Naive thymus-derived CD4-positive, alpha-beta T cell (primary cell): Measurements from ENCODE around the gene RPL22. TPM values are rescaled to one million over a fixed set of nuclear protein-coding genes. Genes with fewer than 3 reads are reported as not detected.
A peak's percentile ranks its signal among the peaks of the same experiment; 100 is the strongest.

Source experiments
- ATAC-seq: fragments of 150-1000 bp; cut with Tn5 transposase; 2 replicates; pipeline ENCODE4 v1.10.0; 2021; ENCODE audit warnings: mild to moderate bottlenecking, moderate library complexity
- CTCF ChIA-PET: fragments of 350-600 bp; sonication (Branson Sonifier 250); formaldehyde crosslinking; loops from one replicate; lab custom pipeline; 2021; ENCODE audit warnings: antibody characterized with exemption; lab: Charles Lee
- POLR2A ChIA-PET: fragments of 350-600 bp; sonication (Branson Sonifier 250); formaldehyde crosslinking; loops from one replicate; lab custom pipeline; 2021; ENCODE audit warnings: antibody characterized with exemption, inconsistent platforms; lab: Charles Lee
- DNase-seq, 9 donors: peaks; one replicate each; pipeline versions ENCODE4 v3.0.0 to v3.0.0-alpha.2; 2020 to 2022; ENCODE audit warnings: mixed read lengths in 1 of 9
- H3K27ac ChIP-seq: one replicate; pipeline ENCODE4 v1.7.0; 2013; ENCODE audit warnings: mild to moderate bottlenecking, low read depth, low read length, moderate library complexity
- H3K27me3 ChIP-seq, 2 donors: one replicate each; pipeline ENCODE4 v1.7.0; 2013; ENCODE audit warnings: low read length in 2 of 2, mild to moderate bottlenecking in 2 of 2, moderate library complexity in 2 of 2; ENCODE audit not compliant: control insufficient read depth in 2 of 2, insufficient read depth in 2 of 2
- H3K36me3 ChIP-seq, 3 experiments: 1 replicate in 2 of 3; 2 replicates in 1 of 3; pipeline ENCODE4 v1.7.0; 2013; ENCODE audit warnings: low read length in 3 of 3, mild to moderate bottlenecking in 3 of 3, moderate library complexity in 1 of 3; ENCODE audit not compliant: insufficient read depth in 3 of 3, control insufficient read depth in 2 of 3
- H3K4me1 ChIP-seq, 2 donors: one replicate each; pipeline ENCODE4 v1.7.0; 2013; ENCODE audit warnings: low read length in 2 of 2, mild to moderate bottlenecking in 2 of 2, moderate library complexity in 1 of 2; ENCODE audit not compliant: control insufficient read depth in 2 of 2, insufficient read depth in 2 of 2
- H3K4me3 ChIP-seq: 2 replicates; pipeline ENCODE4 v1.7.0; 2013; ENCODE audit warnings: mild to moderate bottlenecking, low read length
- H3K9me3 ChIP-seq, 3 experiments: 1 replicate in 2 of 3; 2 replicates in 1 of 3; pipeline ENCODE4 v1.7.0; 2013; ENCODE audit warnings: low read length in 3 of 3; ENCODE audit not compliant: control insufficient read depth in 2 of 3
- H3K27ac Mint-ChIP-seq, 9 donors: one replicate each; pipeline ENCODE4 v1.8.0; 2020 to 2022; ENCODE audit warnings: mixed read lengths in 9 of 9, mild to moderate bottlenecking in 8 of 9, moderate library complexity in 5 of 9, inconsistent platforms in 2 of 9
- H3K27me3 Mint-ChIP-seq, 5 donors: one replicate each; pipeline ENCODE4 v1.8.0; 2021 to 2022; ENCODE audit warnings: mixed read lengths in 5 of 5, mild to moderate bottlenecking in 1 of 5
- H3K36me3 Mint-ChIP-seq, 5 donors: one replicate each; pipeline ENCODE4 v1.8.0; 2020 to 2022; ENCODE audit warnings: mixed read lengths in 5 of 5, mild to moderate bottlenecking in 3 of 5, inconsistent platforms in 1 of 5
- H3K4me1 Mint-ChIP-seq, 7 donors: one replicate each; pipeline ENCODE4 v1.8.0; 2020 to 2022; ENCODE audit warnings: mixed read lengths in 7 of 7, mild to moderate bottlenecking in 3 of 7, inconsistent platforms in 1 of 7
- H3K4me3 Mint-ChIP-seq, 10 donors: one replicate each; pipeline ENCODE4 v1.8.0; 2020 to 2022; ENCODE audit warnings: mild to moderate bottlenecking in 10 of 10, mixed read lengths in 10 of 10, moderate library complexity in 6 of 10, inconsistent platforms in 2 of 10
- H3K9me3 Mint-ChIP-seq, 11 donors: one replicate each; pipeline ENCODE4 v1.8.0; 2020 to 2022; ENCODE audit warnings: mixed read lengths in 11 of 11, mild to moderate bottlenecking in 4 of 11, inconsistent platforms in 1 of 11, moderate library complexity in 1 of 11
- intact Hi-C, 2 donors: fragments of 100-400 bp; cut with micrococcal nuclease; formaldehyde crosslinking; loops; one replicate each; pipeline ENCODE4 v1.15.1; 2023
- polyA plus RNA-seq, 2 donors: library from polyadenylated mRNA; unstranded; fragments of 300-500 nt; fragmentation: Illumina TruSeq; gene quantifications; one replicate each; pipeline ENCODE4 v1.2.3, GENCODE V29; 2021
- total RNA-seq, 6 experiments: library from RNA in 5 of 6; stranded (reverse) in 5 of 6; gene quantifications; 1 replicate in 5 of 6; 2 replicates in 1 of 6; pipeline ENCODE4 v1.2.3 and lab custom pipeline; 2021 to 2026

The RPL22 gene
- total and polyA plus RNA-seq, 7 experiments from 2014 or later = 129 to 720 (median 469) TPM

- Mint-ChIP-seq H3K4me1 (peaks cover 0 to 16% (median 6%) of the 10 kb centered on the region in 7 donors), H3K9me3 (peaks cover 0 to 1% (median 0%) of the 10 kb centered on the region in 11 donors), H3K36me3 (peaks cover 0 to 4% (median 0%) of the 10 kb centered on the region in 5 donors), H3K27me3 (peaks cover 28 to 58% (median 32%) of the 10 kb centered on the region in 5 donors), H3K4me3 (peak overlapping the region in 6 of 10 donors; percentile 26 to 68 (median 52)), H3K27ac (peak overlapping the region in 2 of 9 donors; percentile 20 to 56)
- H3K4me3 ChIP-seq = no peak overlapping the region
- ChIA-PET POLR2A (interaction anchor here (0.7 kb wide), 1 partner anchor 177 kb away, joined by 3 read pairs; no protein-coding TSS in a partner anchor), CTCF (no interaction called here)
- no peaks in the 10 kb centered on the region for H3K36me3 ChIP-seq
- peaks cover 11 to 30% of the 10 kb centered on the region in 2 donors for H3K27me3 ChIP-seq
- peaks cover under 1 to 8% of the 10 kb centered on the region in 2 donors for H3K4me1 ChIP-seq
- intact Hi-C loops = no loop called here
- H3K9me3 ChIP-seq = no peaks in the 10 kb centered on the region
- DNase-seq = no peak
- H3K27ac ChIP-seq = no peak overlapping the region
- ATAC-seq = no peak
Measured at GRCh38 chr1:6241107-6241886, 41.9 kb upstream of the RPL22 start.

- intact Hi-C loops = loop anchor here in 1 of 2 donors (5.0 to 10.0 kb wide), 2 partner anchors 115 to 362 kb away; partner anchors contain the start of gene KLHL21
- CTCF ChIA-PET = interaction anchor here (1.1 kb wide), 1 partner anchor 12 kb away, joined by 3 read pairs; no protein-coding TSS in a partner anchor
Measured at GRCh38 chr1:6239950-6240768, 40.8 kb upstream of the RPL22 start.

GRCh38 chr1:6239213-6239752, 39.9 kb upstream of the RPL22 start:
- Histone ChIP-seq H3K9me3 (no peaks in the 10 kb centered on the region), H3K4me1 (peaks cover 0 to 12% of the 10 kb centered on the region in 2 donors), H3K27ac (no peak overlapping the region), H3K36me3 (no peaks in the 10 kb centered on the region), H3K4me3 (no peak overlapping the region), H3K27me3 (peaks cover 10 to 19% of the 10 kb centered on the region in 2 donors)
- no peak overlapping the region for H3K4me3 Mint-ChIP-seq
- H3K27me3 Mint-ChIP-seq = peaks cover 24 to 47% (median 30%) of the 10 kb centered on the region in 5 donors
- DNase-seq = no peak
- ATAC-seq = no peak
- peaks cover 0 to 4% (median 0%) of the 10 kb centered on the region in 5 donors for H3K36me3 Mint-ChIP-seq
- intact Hi-C loops = loop anchor here in 1 of 2 donors (5.0 to 10.0 kb wide), 2 partner anchors 114 to 363 kb away; partner anchors contain the start of gene KLHL21
- H3K4me1 Mint-ChIP-seq = peaks cover 0 to 18% (median 14%) of the 10 kb centered on the region in 7 donors
- ChIA-PET POLR2A (interaction anchor here (0.7 kb wide), 1 partner anchor 26 kb away, joined by 3 read pairs; no protein-coding TSS in a partner anchor), CTCF (interaction anchor here (1.1 kb wide), 1 partner anchor 11 kb away, joined by 3 read pairs; no protein-coding TSS in a partner anchor)
- peaks cover 0 to 1% (median 0%) of the 10 kb centered on the region in 11 donors for H3K9me3 Mint-ChIP-seq
- H3K27ac Mint-ChIP-seq = peak overlapping the region in 1 of 9 donors; percentile 42

More at GRCh38 chr1:6239950-6240768, 40.8 kb upstream of the RPL22 start:
- peaks cover 27 to 54% (median 31%) of the 10 kb centered on the region in 5 donors for H3K27me3 Mint-ChIP-seq
- no peak overlapping the region for H3K27ac Mint-ChIP-seq
- no peak for ATAC-seq
- H3K9me3 Mint-ChIP-seq = peaks cover 0 to 1% (median 0%) of the 10 kb centered on the region in 11 donors
- POLR2A ChIA-PET = interaction anchor here (0.7 kb wide), 1 partner anchor 25 kb away, joined by 3 read pairs; no protein-coding TSS in a partner anchor
- Histone ChIP-seq H3K36me3 (no peaks in the 10 kb centered on the region), H3K4me1 (peaks cover 1 to 4% of the 10 kb centered on the region in 2 donors), H3K27me3 (peaks cover 10 to 22% of the 10 kb centered on the region in 2 donors), H3K9me3 (no peaks in the 10 kb centered on the region), H3K27ac (no peak overlapping the region), H3K4me3 (no peak overlapping the region)
- H3K36me3 Mint-ChIP-seq = peaks cover 0 to 4% (median 0%) of the 10 kb centered on the region in 5 donors
- peaks cover 0 to 14% (median 6%) of the 10 kb centered on the region in 7 donors for H3K4me1 Mint-ChIP-seq
- peak overlapping the region in 1 of 10 donors; percentile 34 for H3K4me3 Mint-ChIP-seq
- DNase-seq = no peak

DNA sequence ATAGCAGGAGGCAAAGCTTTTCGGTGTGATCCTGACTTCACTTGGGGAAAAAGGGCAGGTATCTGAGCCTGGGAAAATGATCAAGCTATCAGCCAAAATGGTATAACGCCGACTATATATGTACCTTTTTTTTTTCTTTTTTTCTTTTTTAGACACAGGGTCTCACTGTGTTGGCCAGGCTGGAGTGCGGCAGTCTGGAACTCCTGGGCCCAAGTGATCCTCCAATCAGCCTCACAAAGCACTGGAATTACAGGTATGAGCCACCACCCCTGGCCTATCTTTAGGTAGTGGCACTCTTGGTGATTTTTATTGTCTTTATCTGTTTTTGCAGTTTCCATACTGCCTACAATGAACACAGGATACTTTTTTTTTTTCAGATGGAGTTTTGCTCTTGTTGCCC, 37.7 kb upstream of the RPL22 start:
- no peak for DNase-seq
- peaks cover 3 to 15% (median 6%) of the 10 kb centered on the region in 3 experiments for H3K36me3 ChIP-seq
- H3K4me1 ChIP-seq = peaks cover 0 to 12% of the 10 kb centered on the region in 2 donors
- Mint-ChIP-seq H3K4me1 (peaks cover 0 to 30% (median 23%) of the 10 kb centered on the region in 7 donors), H3K9me3 (peaks cover 0 to 1% (median 0%) of the 10 kb centered on the region in 11 donors), H3K4me3 (peak overlapping the region in 9 of 10 donors; percentile 23 to 66 (median 56)), H3K27me3 (peaks cover 21 to 31% (median 23%) of the 10 kb centered on the region in 5 donors), H3K27ac (peak overlapping the region in 1 of 9 donors; percentile 23), H3K36me3 (peaks cover 0 to 12% (median 4%) of the 10 kb centered on the region in 5 donors)
- intact Hi-C loops = loop anchor here in 1 of 2 donors (2.0 to 10.0 kb wide), 3 partner anchors 112 to 365 kb away; partner anchors contain the start of genes KLHL21, NOL9 and TAS1R1
- ATAC-seq = no peak
- H3K27ac ChIP-seq = no peak overlapping the region
- ChIA-PET CTCF (interaction anchor here (0.6 to 1.4 kb wide), 2 partner anchors 9 to 319 kb away, joined by 3 to 4 read pairs; no protein-coding TSS in a partner anchor), POLR2A (interaction anchor here (1.3 kb wide), 1 partner anchor 38 kb away, joined by 3 read pairs; no protein-coding TSS in a partner anchor)
- H3K4me3 ChIP-seq = no peak overlapping the region
- no peaks in the 10 kb centered on the region for H3K9me3 ChIP-seq
- H3K27me3 ChIP-seq = peaks cover 5 to 7% of the 10 kb centered on the region in 2 donors

- Mint-ChIP-seq H3K36me3 (peaks cover 0 to 20% (median 0%) of the 10 kb centered on the region in 5 donors), H3K9me3 (peaks cover 0 to 1% (median 0%) of the 10 kb centered on the region in 11 donors), H3K4me1 (peaks cover 0 to 28% (median 18%) of the 10 kb centered on the region in 7 donors), H3K27me3 (peaks cover 11 to 15% (median 12%) of the 10 kb centered on the region in 5 donors), H3K27ac (peak overlapping the region in 6 of 9 donors; percentile 28 to 78 (median 47)), H3K4me3 (peak overlapping the region; percentile 79 to 90 (median 87))
- POLR2A ChIA-PET = interaction anchor here (0.5 to 1.9 kb wide), 3 partner anchors 35 to 382 kb away, joined by 3 to 8 read pairs (median 3); no protein-coding TSS in a partner anchor
- CTCF ChIA-PET = no interaction called here
- Histone ChIP-seq H3K27me3 (no peaks in the 10 kb centered on the region), H3K4me1 (peaks cover 0 to 12% of the 10 kb centered on the region in 2 donors), H3K4me3 (peak overlapping the region; percentile 43), H3K36me3 (peaks cover 3 to 31% (median 9%) of the 10 kb centered on the region in 3 experiments), H3K27ac (peak overlapping the region; percentile 66), H3K9me3 (no peaks in the 10 kb centered on the region)
- intact Hi-C loops = loop anchor here (1.0 to 10.0 kb wide), 6 partner anchors 26 to 367 kb away; partner anchors contain the start of genes RPL22 (in 2 of the 2), KLHL21 (in 1 of the 2), NPHP4 (in 1 of the 2) and RNF207 (in 1 of the 2)
- DNase-seq (no peak), ATAC-seq (peak; percentile 3)
Measured at GRCh38 chr1:6235296-6235677, 35.9 kb upstream of the RPL22 start.
